HepG2 (cell line): ENCODE data around the gene RASSF4. TPM values are rescaled to one million over a fixed set of nuclear protein-coding genes. Genes with fewer than 3 reads are reported as not detected.

Experiments
- CHCHD3 ChIP-seq: sonication (generic); formaldehyde crosslinking; IDR thresholded peaks from 2 replicates; pipeline ENCODE4 v1.8.0; 2022; ENCODE audit warnings: mild to moderate bottlenecking, missing genetic modification reagents, moderate library complexity
- EED ChIP-seq: sonication (generic); formaldehyde crosslinking; IDR thresholded peaks from 2 replicates; pipeline ENCODE4 v1.5.0; 2020; ENCODE audit warnings: mild to moderate bottlenecking, missing genetic modification reagents
- FOXJ3 ChIP-seq: sonication (generic); formaldehyde crosslinking; IDR thresholded peaks from 2 replicates; pipeline ENCODE4 v1.4.0; 2020; ENCODE audit warnings: missing genetic modification reagents, mild to moderate bottlenecking, borderline replicate concordance
- GZF1 ChIP-seq: sonication (generic); formaldehyde crosslinking; IDR thresholded peaks from 2 replicates; pipeline ENCODE4 v1.5.1; 2020; ENCODE audit warnings: mild to moderate bottlenecking, missing genetic modification reagents
- KDM6A ChIP-seq: IDR thresholded peaks from 2 replicates; pipeline ENCODE4 v1.6.1; 2016; ENCODE audit warnings: low read depth
- KLF15 ChIP-seq: sonication (generic); formaldehyde crosslinking; IDR thresholded peaks from 2 replicates; pipeline ENCODE4 v1.8.1; 2023; ENCODE audit warnings: borderline replicate concordance, mild to moderate bottlenecking, inconsistent platforms, missing genetic modification reagents, mixed read lengths
- NFE2L2 ChIP-seq: fragments of 150-350 bp; IDR thresholded peaks from 2 replicates; pipeline ENCODE4 v1.6.1; 2014; ENCODE audit warnings: low read length
- NFIC ChIP-seq: IDR thresholded peaks from 2 replicates; pipeline ENCODE4 v1.6.1; 2012; ENCODE audit warnings: mild to moderate bottlenecking, low read length, inconsistent platforms
- PAX8 ChIP-seq: sonication (generic); formaldehyde crosslinking; IDR thresholded peaks from 2 replicates; pipeline ENCODE4 v1.8.0; 2022; ENCODE audit warnings: mild to moderate bottlenecking, missing genetic modification reagents, borderline replicate concordance
- PHF20 ChIP-seq: sonication (generic); formaldehyde crosslinking; IDR thresholded peaks from 2 replicates; pipeline ENCODE4 v1.5.0; 2020; ENCODE audit warnings: mild to moderate bottlenecking, missing genetic modification reagents
- RFXANK ChIP-seq: IDR thresholded peaks from 2 replicates; pipeline ENCODE4 v1.6.1; 2016
- RORA ChIP-seq: sonication (generic); formaldehyde crosslinking; IDR thresholded peaks from 2 replicates; pipeline ENCODE4 v1.5.0; 2020; ENCODE audit warnings: mild to moderate bottlenecking, missing genetic modification reagents, moderate library complexity
- TBL1XR1 ChIP-seq: fragments of 150-350 bp; IDR thresholded peaks from 2 replicates; pipeline ENCODE4 v1.6.1; 2014; ENCODE audit warnings: borderline replicate concordance, low read length; ENCODE audit not compliant: partially characterized antibody
- U2AF2 ChIP-seq: fragments of 200-400 bp; formaldehyde crosslinking; IDR thresholded peaks from 2 replicates; pipeline ENCODE4 v1.6.1; 2017; ENCODE audit warnings: low read depth, mild to moderate bottlenecking, low read length
- ZBTB38 ChIP-seq: sonication (generic); formaldehyde crosslinking; IDR thresholded peaks from 2 replicates; pipeline ENCODE4 v1.5.1; 2020; ENCODE audit warnings: mild to moderate bottlenecking, missing genetic modification reagents
- ZMYM3 ChIP-seq: sonication (generic); formaldehyde crosslinking; IDR thresholded peaks from 2 replicates; pipeline ENCODE4 v1.5.1; 2020; ENCODE audit warnings: mild to moderate bottlenecking, missing genetic modification reagents
- ZNF30 ChIP-seq: sonication (generic); formaldehyde crosslinking; IDR thresholded peaks from 2 replicates; pipeline ENCODE4 v1.5.0; 2020; ENCODE audit warnings: mild to moderate bottlenecking, missing genetic modification reagents
- ZNF558 ChIP-seq: sonication (generic); formaldehyde crosslinking; IDR thresholded peaks from 2 replicates; pipeline ENCODE4 v1.9.0; 2022; ENCODE audit warnings: mild to moderate bottlenecking, missing genetic modification reagents, borderline replicate concordance
- ZNF570 ChIP-seq: sonication (generic); formaldehyde crosslinking; IDR thresholded peaks from 2 replicates; pipeline ENCODE4 v1.4.0; 2020; ENCODE audit warnings: mild to moderate bottlenecking, missing genetic modification reagents, borderline replicate concordance
- polyA plus RNA-seq, 8 experiments: library from polyadenylated mRNA; depleted of rRNA in 3 of 8; stranded (reverse) in 7 of 8; unstranded in 1 of 8; fragments of >200 nt; fragmentation: Illumina TruSeq in 4 of 8; extraction: Trizol in 4 of 8; gene quantifications; 2 replicates each; pipeline versions ENCODE4 v1.2.1 to v1.2.3, GENCODE V29; 2011 to 2016; ENCODE audit warnings: low read depth in 4 of 8, missing spikeins in 1 of 8, mixed read lengths in 1 of 8; ENCODE audit not compliant: insufficient read depth in 1 of 8
- total RNA-seq, 5 experiments: library from RNA; depleted of rRNA; stranded (reverse); fragments of >200 nt; fragmentation: Illumina TruSeq; extraction: Trizol; gene quantifications; 2 replicates each; pipeline ENCODE4 v1.2.3, GENCODE V29; 2016; ENCODE audit warnings: low read depth in 1 of 5
- TF ChIP-seq, protein P1 (sequence below): sonication (generic); formaldehyde crosslinking; IDR thresholded peaks from 2 replicates; pipeline ENCODE4 v1.4.0; 2020; ENCODE audit warnings: missing genetic modification reagents, borderline replicate concordance
- TF ChIP-seq, protein P2 (sequence below): sonication (generic); formaldehyde crosslinking; IDR thresholded peaks from 2 replicates; pipeline ENCODE4 v1.5.1; 2020; ENCODE audit warnings: missing genetic modification reagents, mild to moderate bottlenecking, borderline replicate concordance

Gene RASSF4
- total and polyA plus RNA-seq, 2 of the 13 experiments (the other 11 are each of a cell fraction or from before 2014, with no cell fraction given), result 34.0 to 51.7 TPM

- TF ChIP-seq, protein P1, sequence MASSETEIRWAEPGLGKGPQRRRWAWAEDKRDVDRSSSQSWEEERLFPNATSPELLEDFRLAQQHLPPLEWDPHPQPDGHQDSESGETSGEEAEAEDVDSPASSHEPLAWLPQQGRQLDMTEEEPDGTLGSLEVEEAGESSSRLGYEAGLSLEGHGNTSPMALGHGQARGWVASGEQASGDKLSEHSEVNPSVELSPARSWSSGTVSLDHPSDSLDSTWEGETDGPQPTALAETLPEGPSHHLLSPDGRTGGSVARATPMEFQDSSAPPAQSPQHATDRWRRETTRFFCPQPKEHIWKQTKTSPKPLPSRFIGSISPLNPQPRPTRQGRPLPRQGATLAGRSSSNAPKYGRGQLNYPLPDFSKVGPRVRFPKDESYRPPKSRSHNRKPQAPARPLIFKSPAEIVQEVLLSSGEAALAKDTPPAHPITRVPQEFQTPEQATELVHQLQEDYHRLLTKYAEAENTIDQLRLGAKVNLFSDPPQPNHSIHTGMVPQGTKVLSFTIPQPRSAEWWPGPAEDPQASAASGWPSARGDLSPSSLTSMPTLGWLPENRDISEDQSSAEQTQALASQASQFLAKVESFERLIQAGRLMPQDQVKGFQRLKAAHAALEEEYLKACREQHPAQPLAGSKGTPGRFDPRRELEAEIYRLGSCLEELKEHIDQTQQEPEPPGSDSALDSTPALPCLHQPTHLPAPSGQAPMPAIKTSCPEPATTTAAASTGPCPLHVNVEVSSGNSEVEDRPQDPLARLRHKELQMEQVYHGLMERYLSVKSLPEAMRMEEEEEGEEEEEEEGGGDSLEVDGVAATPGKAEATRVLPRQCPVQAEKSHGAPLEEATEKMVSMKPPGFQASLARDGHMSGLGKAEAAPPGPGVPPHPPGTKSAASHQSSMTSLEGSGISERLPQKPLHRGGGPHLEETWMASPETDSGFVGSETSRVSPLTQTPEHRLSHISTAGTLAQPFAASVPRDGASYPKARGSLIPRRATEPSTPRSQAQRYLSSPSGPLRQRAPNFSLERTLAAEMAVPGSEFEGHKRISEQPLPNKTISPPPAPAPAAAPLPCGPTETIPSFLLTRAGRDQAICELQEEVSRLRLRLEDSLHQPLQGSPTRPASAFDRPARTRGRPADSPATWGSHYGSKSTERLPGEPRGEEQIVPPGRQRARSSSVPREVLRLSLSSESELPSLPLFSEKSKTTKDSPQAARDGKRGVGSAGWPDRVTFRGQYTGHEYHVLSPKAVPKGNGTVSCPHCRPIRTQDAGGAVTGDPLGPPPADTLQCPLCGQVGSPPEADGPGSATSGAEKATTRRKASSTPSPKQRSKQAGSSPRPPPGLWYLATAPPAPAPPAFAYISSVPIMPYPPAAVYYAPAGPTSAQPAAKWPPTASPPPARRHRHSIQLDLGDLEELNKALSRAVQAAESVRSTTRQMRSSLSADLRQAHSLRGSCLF (CRISPR knock-in tag), result no peak
- TF ChIP-seq NFE2L2 (no peak), RFXANK (CRISPR knock-in tag) (no peak), U2AF2 (no peak), PAX8 (0 out of 2 replicates have a peak, but pooled peaks have one; percentile 27), ZNF570 (CRISPR knock-in tag) (0 out of 2 replicates have a peak, but pooled peaks have one; percentile 29), PHF20 (CRISPR knock-in tag) (no peak), ZNF30 (0 out of 2 replicates have a peak, but pooled peaks have one; percentile 68), KDM6A (CRISPR knock-in tag) (no peak), ZMYM3 (CRISPR knock-in tag) (no peak), RORA (CRISPR knock-in tag) (peak; percentile 66; the same call in 1 of the 2 replicates), CHCHD3 (CRISPR knock-in tag) (no peak), FOXJ3 (CRISPR knock-in tag) (0 out of 2 replicates have a peak, but pooled peaks have one; percentile 2), ZBTB38 (CRISPR knock-in tag) (no peak), NFIC (peak; percentile 28; the same call in 1 of the 2 replicates), TBL1XR1 (no peak), ZNF558 (0 out of 2 replicates have a peak, but pooled peaks have one; percentile 18), EED (CRISPR knock-in tag) (no peak), KLF15 (CRISPR knock-in tag) (no peak), GZF1 (CRISPR knock-in tag) (peak; percentile 29; the same call in 1 of the 2 replicates)
- TF ChIP-seq, protein P2, sequence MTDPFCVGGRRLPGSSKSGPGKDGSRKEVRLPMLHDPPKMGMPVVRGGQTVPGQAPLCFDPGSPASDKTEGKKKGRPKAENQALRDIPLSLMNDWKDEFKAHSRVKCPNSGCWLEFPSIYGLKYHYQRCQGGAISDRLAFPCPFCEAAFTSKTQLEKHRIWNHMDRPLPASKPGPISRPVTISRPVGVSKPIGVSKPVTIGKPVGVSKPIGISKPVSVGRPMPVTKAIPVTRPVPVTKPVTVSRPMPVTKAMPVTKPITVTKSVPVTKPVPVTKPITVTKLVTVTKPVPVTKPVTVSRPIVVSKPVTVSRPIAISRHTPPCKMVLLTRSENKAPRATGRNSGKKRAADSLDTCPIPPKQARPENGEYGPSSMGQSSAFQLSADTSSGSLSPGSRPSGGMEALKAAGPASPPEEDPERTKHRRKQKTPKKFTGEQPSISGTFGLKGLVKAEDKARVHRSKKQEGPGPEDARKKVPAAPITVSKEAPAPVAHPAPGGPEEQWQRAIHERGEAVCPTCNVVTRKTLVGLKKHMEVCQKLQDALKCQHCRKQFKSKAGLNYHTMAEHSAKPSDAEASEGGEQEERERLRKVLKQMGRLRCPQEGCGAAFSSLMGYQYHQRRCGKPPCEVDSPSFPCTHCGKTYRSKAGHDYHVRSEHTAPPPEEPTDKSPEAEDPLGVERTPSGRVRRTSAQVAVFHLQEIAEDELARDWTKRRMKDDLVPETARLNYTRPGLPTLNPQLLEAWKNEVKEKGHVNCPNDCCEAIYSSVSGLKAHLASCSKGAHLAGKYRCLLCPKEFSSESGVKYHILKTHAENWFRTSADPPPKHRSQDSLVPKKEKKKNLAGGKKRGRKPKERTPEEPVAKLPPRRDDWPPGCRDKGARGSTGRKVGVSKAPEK, result no peak
Measured at GRCh38 chr10:44978213-44978569, 18.6 kb downstream of the RASSF4 start (continued).
